Measurements from ENCODE around the gene TULP4.
"Not testable (repeated sequence)": the region's sequence is repeated elsewhere in the genome, so short reads cannot be mapped to it uniquely, and the experiment has no call there.

- not testable (repeated sequence) for TF ChIP-seq POLR2A (IDR thresholded peaks at IDR 0.05; ENCODE audit: control extremely low read depth in 1 of 2, low read depth in 2 of 2, low read length in 2 of 2); YY1 (IDR thresholded peaks at IDR 0.05; ENCODE audit: low read depth, low read length); POLR2AphosphoS5 (IDR thresholded peaks at IDR 0.05; ENCODE audit: low read depth, low read length); HDAC6 (IDR thresholded peaks at IDR 0.05; ENCODE audit: low read depth, low read length); CTCF (IDR thresholded peaks at IDR 0.05; ENCODE audit: control extremely low read depth in 1 of 3, insufficient read depth in 1 of 3, low read depth in 1 of 3, low read length in 3 of 3); SP1 (IDR thresholded peaks at IDR 0.05; ENCODE audit: low read depth, low read length); ATF2 (IDR thresholded peaks at IDR 0.05; ENCODE audit: low read length); TAF1 (IDR thresholded peaks at IDR 0.05; ENCODE audit: low read depth, low read length); EP300 (IDR thresholded peaks at IDR 0.05; ENCODE audit: borderline replicate concordance in 1 of 2, low read depth in 2 of 2, low read length in 2 of 2); MAX (IDR thresholded peaks at IDR 0.05); HDAC2 (IDR thresholded peaks at IDR 0.05; ENCODE audit: borderline replicate concordance in 1 of 2, low read depth in 2 of 2, low read length in 2 of 2); NANOG (IDR thresholded peaks at IDR 0.05; ENCODE audit: insufficient read depth, low read depth, low read length, poor library complexity, severe bottlenecking); SRF (IDR thresholded peaks at IDR 0.05; ENCODE audit: low read depth, low read length); USF2 (IDR thresholded peaks at IDR 0.05; ENCODE audit: low read length)
These were observed 10.0 kb upstream of the TULP4 start for GRCh38 chr6:158302195-158302796.
